Common myeloid progenitor, CD34-positive (primary cell): ENCODE measurements around the gene ZNF320.
"Not testable (repeated sequence)": the region's sequence is repeated elsewhere in the genome, so short reads cannot be mapped to it uniquely, and the experiment has no call there.

Experiments
- CTCF ChIA-PET: fragments of 350-600 bp; sonication (Branson Sonifier 250); formaldehyde crosslinking; loops from one replicate; lab custom pipeline; 2021; ENCODE audit warnings: antibody characterized with exemption; lab: Charles Lee
- POLR2A ChIA-PET: fragments of 350-600 bp; sonication (Branson Sonifier 250); formaldehyde crosslinking; loops from one replicate; lab custom pipeline; 2021; ENCODE audit warnings: antibody characterized with exemption; lab: Charles Lee
- DNase-seq, 3 donors: peaks; one replicate each; pipeline versions ENCODE4 v3.0.0 to v3.0.0-alpha.2; 2013
- H3K27ac ChIP-seq, 2 experiments: 1 replicate in 1 of 2; 2 replicates in 1 of 2; pipeline ENCODE4 v1.7.0; 2013; ENCODE audit warnings: inconsistent platforms in 2 of 2, low read length in 2 of 2, mild to moderate bottlenecking in 2 of 2, low read depth in 1 of 2, moderate library complexity in 1 of 2; ENCODE audit not compliant: severe bottlenecking in 2 of 2, insufficient read depth in 1 of 2, poor library complexity in 1 of 2
- H3K27me3 ChIP-seq, 5 experiments: replicated peaks in 2 of 5; 1 replicate in 3 of 5; 2 replicates in 2 of 5; pipeline versions ENCODE4 v1.6.1 to v1.7.0; 2013; ENCODE audit warnings: low read length in 4 of 5, mild to moderate bottlenecking in 2 of 5, moderate library complexity in 2 of 5, inconsistent platforms in 1 of 5; ENCODE audit not compliant: insufficient read depth in 5 of 5, control insufficient read depth in 4 of 5
- H3K36me3 ChIP-seq, 4 experiments: 1 replicate in 2 of 4; 2 replicates in 2 of 4; pipeline versions ENCODE4 v1.6.1 to v1.7.0; 2013; ENCODE audit warnings: low read length in 3 of 4, control low read depth in 1 of 4, mild to moderate bottlenecking in 1 of 4; ENCODE audit not compliant: control insufficient read depth in 4 of 4, insufficient read depth in 4 of 4
- H3K4me1 ChIP-seq, 4 experiments: 1 replicate in 3 of 4; 2 replicates in 1 of 4; pipeline versions ENCODE4 v1.6.1 to v1.7.1; 2013; ENCODE audit warnings: low read length in 3 of 4, mild to moderate bottlenecking in 3 of 4, control low read depth in 1 of 4, inconsistent platforms in 1 of 4, moderate library complexity in 1 of 4; ENCODE audit not compliant: control insufficient read depth in 4 of 4, insufficient read depth in 4 of 4; ENCODE audit errors: control extremely low read depth in 1 of 4
- H3K4me3 ChIP-seq, 7 experiments: 1 replicate in 4 of 7; 2 replicates in 3 of 7; pipeline versions ENCODE4 v1.5.1 to v1.7.0; 2013; ENCODE audit warnings: mild to moderate bottlenecking in 7 of 7, low read length in 6 of 7, moderate library complexity in 6 of 7, inconsistent platforms in 2 of 7, low read depth in 2 of 7, control low read depth in 1 of 7; ENCODE audit not compliant: insufficient read depth in 4 of 7, control insufficient read depth in 1 of 7; ENCODE audit errors: extremely low read depth in 1 of 7
- H3K9me3 ChIP-seq, 5 experiments: 1 replicate in 4 of 5; 2 replicates in 1 of 5; pipeline versions ENCODE4 v1.6.1 to v1.7.1; 2013; ENCODE audit warnings: low read length in 4 of 5, mild to moderate bottlenecking in 2 of 5, inconsistent platforms in 1 of 5, low read depth in 1 of 5, moderate library complexity in 1 of 5; ENCODE audit not compliant: control insufficient read depth in 4 of 5, insufficient read depth in 2 of 5; ENCODE audit errors: control extremely low read depth in 1 of 5
- WGBS: methylation state at CpG from one replicate; pipeline ENCODE4 v1.1.5; 2013; ENCODE audit not compliant: insufficient coverage; 5-methylcytosine and 5-hydroxymethylcytosine counted together

The ZNF320 gene

DNA sequence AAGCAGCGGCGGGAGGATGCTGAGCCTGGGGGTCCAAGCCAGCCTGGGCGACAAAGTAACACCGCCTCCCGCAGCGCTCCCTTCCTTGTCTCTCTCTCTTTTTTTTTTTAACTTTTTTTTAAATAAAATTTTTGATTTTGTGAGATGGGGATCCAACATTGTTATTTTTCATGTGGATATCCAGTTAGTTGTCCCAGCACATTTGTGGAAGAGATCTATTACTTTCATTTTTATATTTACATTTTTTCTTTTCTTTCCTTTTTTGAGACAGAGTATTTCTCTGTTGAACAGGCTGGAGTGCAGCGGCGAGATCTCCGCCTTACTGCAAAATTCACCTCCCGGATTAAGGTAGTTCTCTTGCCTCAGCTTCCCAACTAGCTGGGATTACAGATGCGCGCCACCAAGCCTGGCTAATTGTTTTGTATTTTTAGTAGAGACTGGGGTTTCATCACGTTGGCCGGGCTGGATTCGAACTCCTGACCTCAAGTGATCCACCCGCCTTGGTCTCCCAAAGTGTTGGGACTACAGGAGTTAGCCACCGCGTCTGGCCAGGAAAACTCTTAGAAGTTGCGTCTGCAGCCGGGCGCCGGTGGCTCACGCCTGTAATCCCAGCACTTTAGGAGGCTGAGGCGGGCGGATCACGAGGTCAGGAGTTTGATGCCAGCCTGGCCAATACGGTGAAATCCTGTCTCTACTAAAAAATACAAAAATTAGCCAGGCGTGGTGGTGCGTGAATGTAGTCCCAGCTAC, 45.9 kb upstream of the ZNF320 start:
- Histone ChIP-seq H3K36me3 (no peaks in the 10 kb centered on the region), H3K27me3 (no peaks in the 10 kb centered on the region), H3K4me3 (peak overlapping the region; percentile 43 to 98 (median 80)), H3K4me1 (peaks cover 4 to 40% (median 27%) of the 10 kb centered on the region in 4 experiments), H3K27ac (peak overlapping the region; percentile 84 to 94), H3K9me3 (peaks cover 0 to 32% (median 13%) of the 10 kb centered on the region in 5 experiments)
- CTCF ChIA-PET, result no interaction called here
- POLR2A ChIA-PET, result interaction anchor here (0.6 to 1.4 kb wide), 4 partner anchors 12 to 253 kb away, joined by 3 to 15 read pairs (median 3); partner anchors contain the start of gene ZNF816
- DNase-seq, result peak in 1 of 3 donors; percentile 97
- 86% methylated on average over 17 of the region's 29 CpGs for WGBS

DNA sequence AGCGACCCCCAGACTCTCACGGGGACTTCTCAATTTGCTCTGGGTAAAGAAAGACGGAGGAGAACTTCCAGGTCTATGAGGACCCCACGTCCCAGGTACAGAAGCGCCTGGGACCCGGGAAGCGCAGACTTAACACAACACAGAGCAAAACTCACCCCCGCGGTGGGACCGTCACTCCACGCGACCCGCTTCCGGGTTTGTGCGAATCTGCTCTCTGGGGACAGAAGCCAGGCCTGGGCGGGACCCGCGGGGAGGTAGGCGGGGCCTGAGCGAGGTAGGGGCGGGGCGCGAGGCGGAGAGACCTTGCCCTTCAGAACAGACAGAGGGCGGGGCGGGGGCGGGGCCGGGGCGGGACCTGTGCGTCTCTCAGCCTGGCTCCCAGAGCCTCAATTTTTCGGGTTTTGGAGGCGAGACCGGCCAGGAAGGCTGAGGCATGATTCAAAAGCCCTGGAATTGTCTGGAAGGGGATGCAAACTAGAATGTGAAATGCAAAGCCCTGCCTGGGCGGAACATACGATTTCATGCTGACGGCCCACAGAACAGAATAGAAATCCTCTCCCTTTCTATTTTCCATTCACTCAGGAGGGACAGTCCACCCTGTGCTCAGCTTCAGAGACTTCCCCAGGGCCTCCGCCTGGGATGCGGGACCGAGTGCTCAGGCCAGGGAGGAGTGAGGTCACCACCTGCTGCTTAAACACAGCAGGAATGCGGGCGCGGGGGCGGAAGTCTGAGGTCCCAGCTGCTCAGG, 45.1 kb upstream of the ZNF320 start:
- ChIA-PET CTCF (no interaction called here), POLR2A (interaction anchor here (0.6 to 1.4 kb wide), 4 partner anchors 12 to 252 kb away, joined by 3 to 15 read pairs (median 3); partner anchors contain the start of gene ZNF816)
- DNase-seq, result peak; percentile 90 to 96 (median 96)
- H3K27me3 ChIP-seq, result no peaks in the 10 kb centered on the region
- peak overlapping the region; percentile 94 to 97 for H3K27ac ChIP-seq
- H3K4me3 ChIP-seq, result peak overlapping the region; percentile 88 to 98 (median 92)
- WGBS, result 0% methylated on average over 13 of the region's 43 CpGs
- peaks cover 0 to 26% (median 8%) of the 10 kb centered on the region in 5 experiments for H3K9me3 ChIP-seq
- H3K36me3 ChIP-seq, result no peaks in the 10 kb centered on the region
- H3K4me1 ChIP-seq, result peaks cover 9 to 48% (median 32%) of the 10 kb centered on the region in 4 experiments

DNA sequence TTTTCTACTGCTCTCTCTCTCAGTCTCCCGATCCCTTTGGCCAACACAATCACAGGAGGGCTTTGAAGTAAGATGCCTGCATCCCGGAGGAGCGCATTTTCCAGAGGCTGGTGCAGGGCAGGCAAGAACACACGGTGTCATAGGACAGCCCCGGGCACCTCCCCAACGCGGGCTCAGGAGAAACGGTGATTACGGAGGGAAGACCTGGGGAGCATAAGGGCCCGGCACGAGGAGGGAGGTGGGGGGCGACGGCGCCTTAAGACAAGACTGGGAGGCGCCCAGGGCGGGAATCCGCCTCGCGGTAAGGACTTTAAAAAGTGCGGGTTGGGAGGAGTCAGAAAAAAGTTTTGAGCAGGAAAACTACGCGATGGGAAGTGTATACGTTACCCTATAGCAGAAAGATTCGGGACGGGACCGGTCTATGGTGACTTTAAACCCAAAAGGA, 44.5 kb upstream of the ZNF320 start:
- WGBS, result 0% methylated on average over 26 of the region's 26 CpGs
- ChIA-PET POLR2A (interaction anchor here (0.6 to 1.4 kb wide), 3 partner anchors 12 to 22 kb away, joined by 3 to 15 read pairs (median 3); partner anchors contain the start of gene ZNF816), CTCF (no interaction called here)
- Histone ChIP-seq H3K4me1 (peaks cover 9 to 54% (median 38%) of the 10 kb centered on the region in 4 experiments), H3K36me3 (peaks cover 0 to 3% (median under 1%) of the 10 kb centered on the region in 4 experiments), H3K27ac (peak overlapping the region; percentile 94 to 97), H3K27me3 (no peaks in the 10 kb centered on the region), H3K9me3 (peaks cover 0 to 22% (median 3%) of the 10 kb centered on the region in 5 experiments), H3K4me3 (peak overlapping the region; percentile 88 to 98 (median 92))
- DNase-seq, result peak in 1 of 3 donors; percentile 25

DNA sequence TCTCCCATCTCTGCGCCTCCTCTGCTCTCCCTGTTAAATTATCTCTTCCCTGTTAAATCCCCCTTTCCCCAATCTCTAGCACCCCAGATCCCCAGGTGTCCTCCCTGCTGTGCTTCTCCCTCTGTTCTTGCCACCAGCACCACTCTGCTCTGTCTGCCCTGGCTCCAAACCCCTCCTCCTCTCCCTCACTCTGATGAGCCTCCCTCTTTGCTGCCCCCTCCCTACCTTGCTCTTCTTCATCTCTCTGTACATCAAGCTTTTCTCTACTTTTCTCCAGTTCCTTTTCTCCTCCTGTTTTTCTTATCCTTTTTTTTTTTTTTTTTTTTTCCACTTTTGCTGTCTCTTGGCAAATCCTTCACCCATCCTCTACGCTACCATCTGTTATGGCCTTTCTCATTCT, 44.1 kb upstream of the ZNF320 start:
- peak overlapping the region; percentile 94 to 97 for H3K27ac ChIP-seq

DNA sequence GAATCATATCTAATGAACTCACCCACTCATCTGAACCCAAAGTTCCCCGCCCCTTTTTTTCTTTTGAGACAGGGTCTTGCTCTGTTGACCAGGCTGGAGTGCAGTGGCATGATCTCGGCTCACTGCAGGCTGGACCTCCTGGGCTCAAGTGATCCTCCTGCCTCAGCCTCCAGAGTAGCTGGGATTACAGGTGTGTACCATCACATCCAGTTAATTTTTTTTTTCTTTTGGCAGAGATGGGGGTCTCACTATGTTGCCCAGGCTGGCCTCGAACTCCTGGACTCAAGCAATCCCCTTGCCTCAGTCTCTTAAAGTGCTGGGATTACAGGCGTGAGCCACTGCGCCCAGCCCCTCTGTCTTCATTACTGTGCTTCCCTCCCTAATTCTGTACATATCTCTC, 43.5 kb upstream of the ZNF320 start:
- peak overlapping the region in 5 of 7 experiments; percentile 91 to 98 (median 96) for H3K4me3 ChIP-seq
- peaks cover 9 to 64% (median 46%) of the 10 kb centered on the region in 4 experiments for H3K4me1 ChIP-seq
- H3K27me3 ChIP-seq, CTCF ChIA-PET, DNase-seq, H3K36me3 ChIP-seq: not testable (repeated sequence)
- H3K27ac ChIP-seq, result peak overlapping the region; percentile 94 to 97
- WGBS, result 85% methylated on average over 5 of the region's 5 CpGs
- POLR2A ChIA-PET, result interaction anchor here (0.8 to 1.0 kb wide), 2 partner anchors 17 to 23 kb away, joined by 3 read pairs; no protein-coding TSS in a partner anchor
- H3K9me3 ChIP-seq, result peaks cover 0 to 11% (median 0%) of the 10 kb centered on the region in 5 experiments

More for the DNA sequence above, 44.1 kb upstream of the ZNF320 start:
- CTCF ChIA-PET, DNase-seq, H3K36me3 ChIP-seq, H3K27me3 ChIP-seq: not testable (repeated sequence)
- POLR2A ChIA-PET, result interaction anchor here (0.6 to 0.8 kb wide), 2 partner anchors 13 to 22 kb away, joined by 3 read pairs; no protein-coding TSS in a partner anchor
- Histone ChIP-seq H3K4me1 (peaks cover 9 to 58% (median 42%) of the 10 kb centered on the region in 4 experiments), H3K9me3 (peaks cover 0 to 17% (median 0%) of the 10 kb centered on the region in 5 experiments), H3K4me3 (peak overlapping the region; percentile 88 to 98 (median 92))
- WGBS, result 90% methylated on average over 1 of the region's 2 CpGs

DNA sequence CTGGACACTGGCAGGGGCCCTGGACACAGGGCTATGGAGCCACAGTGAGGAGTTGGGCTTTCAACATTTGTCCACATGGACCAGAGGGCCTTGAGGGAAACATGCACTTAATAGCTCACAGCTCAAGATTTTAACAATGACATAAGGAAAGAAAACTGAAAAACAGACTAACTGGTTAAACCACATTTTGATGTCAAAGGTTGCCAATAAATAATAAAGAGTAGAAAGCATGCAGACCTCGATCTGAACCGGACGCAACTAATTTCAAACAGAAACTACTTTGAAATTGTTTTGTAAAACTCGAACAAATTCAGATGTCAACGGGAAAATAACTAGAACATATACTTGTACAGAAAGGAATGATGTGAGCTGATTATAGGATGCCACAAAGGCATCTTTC, 41.3 kb upstream of the ZNF320 start:
- Histone ChIP-seq H3K4me3 (peak overlapping the region in 4 of 7 experiments; percentile 31 to 98 (median 50)), H3K9me3 (peaks cover 0 to 15% (median 0%) of the 10 kb centered on the region in 5 experiments), H3K4me1 (peaks cover 15 to 82% (median 59%) of the 10 kb centered on the region in 4 experiments), H3K27ac (peak overlapping the region; percentile 50 to 92), H3K36me3 (peaks cover 0 to 11% (median 4%) of the 10 kb centered on the region in 4 experiments), H3K27me3 (no peaks in the 10 kb centered on the region)
- WGBS, result no CpG with 5 or more reads among the region's 5 CpGs
- CTCF ChIA-PET, result interaction anchor here (2.0 to 2.3 kb wide), 2 partner anchors 12 to 17 kb away, joined by 5 to 6 read pairs; no protein-coding TSS in a partner anchor
- POLR2A ChIA-PET, result interaction anchor here (1.0 kb wide), 2 partner anchors 15 to 398 kb away, joined by 4 read pairs; no protein-coding TSS in a partner anchor
- peak in 2 of 3 donors; percentile 68 to 80 for DNase-seq
